Caco-2 (cell line): ENCODE results near the gene TMEM42. TPM values are rescaled to one million over a fixed set of nuclear protein-coding genes. Genes with fewer than 3 reads are reported as not detected.
"Not testable (repeated sequence)": the region's sequence is repeated elsewhere in the genome, so short reads cannot be mapped to it uniquely, and the experiment has no call there.

Experiments used
- BruUV-seq: library from RNA; stranded (reverse); fragments of 400-500 nt; replicated peaks from 2 replicates; lab custom pipeline; 2021; lab: Mats Ljungman, UMichigan
- CTCF ChIA-PET: fragments of 300-600 bp; sonication (Branson Sonifier 250); formaldehyde crosslinking; loops from one replicate; lab custom pipeline; 2022; ENCODE audit warnings: antibody characterized with exemption; lab: Charles Lee
- POLR2A ChIA-PET: fragments of 300-600 bp; sonication (Branson Sonifier 250); formaldehyde crosslinking; loops from one replicate; lab custom pipeline; 2022; ENCODE audit warnings: antibody characterized with exemption; lab: Charles Lee
- DNase-seq, 2 experiments: peaks; one replicate each; pipeline versions ENCODE4 v3.0.0 to v3.0.0-alpha.2; 2020 to 2022
- H3K27me3 ChIP-seq: replicated peaks from 2 replicates; pipeline ENCODE4 v1.6.0; 2011; ENCODE audit warnings: low read length; ENCODE audit not compliant: control insufficient read depth, insufficient read depth
- H3K36me3 ChIP-seq: 2 replicates; pipeline ENCODE4 v1.5.1; 2011; ENCODE audit warnings: low read length; ENCODE audit not compliant: control insufficient read depth, insufficient read depth
- H3K4me1 ChIP-seq: fragments of 250-450 bp; sonication (Bioruptor Pico); 2 replicates; pipeline ENCODE4 v1.5.1; 2020; ENCODE audit warnings: mild to moderate bottlenecking
- H3K4me3 ChIP-seq: 2 replicates; pipeline ENCODE4 v1.5.1; 2011; ENCODE audit warnings: low read depth, mild to moderate bottlenecking, control low read depth, low read length
- H3K9me3 ChIP-seq: fragments of 250-450 bp; sonication (Bioruptor Pico); 2 replicates; pipeline ENCODE4 v1.5.1; 2020; ENCODE audit warnings: mild to moderate bottlenecking, moderate library complexity
- H3K27ac Mint-ChIP-seq: one replicate; pipeline ENCODE4 v1.8.0; 2022; ENCODE audit warnings: mixed read lengths; ENCODE audit not compliant: unreplicated experiment
- H3K27me3 Mint-ChIP-seq: one replicate; pipeline ENCODE4 v1.8.0; 2022; ENCODE audit warnings: mixed read lengths; ENCODE audit not compliant: insufficient read depth, unreplicated experiment
- H3K36me3 Mint-ChIP-seq: one replicate; pipeline ENCODE4 v1.8.0; 2022; ENCODE audit warnings: mild to moderate bottlenecking, mixed read lengths; ENCODE audit not compliant: insufficient read depth, unreplicated experiment
- H3K4me1 Mint-ChIP-seq: one replicate; pipeline ENCODE4 v1.8.0; 2022; ENCODE audit warnings: low read depth, mixed read lengths; ENCODE audit not compliant: unreplicated experiment
- H3K4me3 Mint-ChIP-seq: one replicate; pipeline ENCODE4 v1.8.0; 2022; ENCODE audit warnings: mild to moderate bottlenecking, moderate library complexity, mixed read lengths; ENCODE audit not compliant: unreplicated experiment
- H3K9me3 Mint-ChIP-seq: one replicate; pipeline ENCODE4 v1.8.0; 2022; ENCODE audit warnings: mixed read lengths; ENCODE audit not compliant: unreplicated experiment
- CTCF ChIP-seq, 2 experiments: fragments of 200-600 bp in 1 of 2; IDR thresholded peaks; 1 replicate in 1 of 2; 2 replicates in 1 of 2; pipeline versions ENCODE4 v1.5.1 to v1.8.0; 2011 to 2022; ENCODE audit warnings: antibody characterized with exemption in 1 of 2, control low read depth in 1 of 2, inconsistent platforms in 1 of 2, low read depth in 1 of 2, low read length in 1 of 2, mild to moderate bottlenecking in 1 of 2, moderate library complexity in 1 of 2; ENCODE audit not compliant: insufficient read depth in 1 of 2, severe bottlenecking in 1 of 2, unreplicated experiment in 1 of 2
- intact Hi-C: fragments of 100-400 bp; cut with micrococcal nuclease; formaldehyde crosslinking; loops from one replicate; pipeline ENCODE4 v1.10.0; 2022; ENCODE audit not compliant: unreplicated experiment
- total RNA-seq: library from RNA; stranded (reverse); gene quantifications from 2 replicates; pipeline ENCODE4 v1.2.3, GENCODE V29; 2022

TMEM42 gene
- total RNA-seq, 1 experiment from 2014 or later = 8.8 TPM

GRCh38 chr3:44845528-44846520 is 15.9 kb upstream of the TMEM42 start:
- intact Hi-C loops = no loop called here
- Histone ChIP-seq H3K4me1 (peaks cover 7% of the 10 kb centered on the region; the same call in 1 of the 2 replicates), H3K27me3 (no peaks in the 10 kb centered on the region), H3K36me3 (peaks cover 1% of the 10 kb centered on the region; the same call in 1 of the 2 replicates), H3K9me3 (no peaks in the 10 kb centered on the region), H3K4me3 (no peak overlapping the region)
- ChIA-PET CTCF (no interaction called here), POLR2A (no interaction called here)
- Mint-ChIP-seq H3K36me3 (peaks cover 15% of the 10 kb centered on the region), H3K27me3 (no peaks in the 10 kb centered on the region), H3K27ac (no peak overlapping the region), H3K4me1 (no peaks in the 10 kb centered on the region), H3K9me3 (no peaks in the 10 kb centered on the region), H3K4me3 (no peak overlapping the region)
- no peak for TF ChIP-seq CTCF (IDR thresholded peaks at IDR 0.05; ENCODE audit: insufficient read depth in 1 of 2, low read depth in 1 of 2, low read length in 1 of 2, severe bottlenecking in 1 of 2, unreplicated experiment in 1 of 2)
- no TSS peak for BruUV-seq
- no peak for DNase-seq

- H3K9me3 ChIP-seq = no peaks in the 10 kb centered on the region
- BruUV-seq = no TSS peak
- Mint-ChIP-seq H3K36me3 (peaks cover 23% of the 10 kb centered on the region), H3K4me1 (no peaks in the 10 kb centered on the region), H3K9me3 (peaks cover 9% of the 10 kb centered on the region), H3K4me3 (no peak overlapping the region), H3K27ac (no peak overlapping the region), H3K27me3 (no peaks in the 10 kb centered on the region)
- intact Hi-C loops = no loop called here
- CTCF ChIA-PET = no interaction called here
- TF ChIP-seq CTCF (IDR thresholded peaks at IDR 0.05; ENCODE audit: insufficient read depth in 1 of 2, low read depth in 1 of 2, low read length in 1 of 2, severe bottlenecking in 1 of 2, unreplicated experiment in 1 of 2) = no peak
- DNase-seq = no peak
- POLR2A ChIA-PET = no interaction called here
- no peaks in the 10 kb centered on the region for H3K27me3 ChIP-seq
- no peak overlapping the region for H3K4me3 ChIP-seq
- H3K4me1 ChIP-seq = peaks cover 7% of the 10 kb centered on the region; the same call in 1 of the 2 replicates
- no peaks in the 10 kb centered on the region for H3K36me3 ChIP-seq
Measured at GRCh38 chr3:44848634-44849033, 13.1 kb upstream of the TMEM42 start.

- BruUV-seq = not testable (repeated sequence)
Measured at GRCh38 chr3:44856663-44857062, 5.0 kb upstream of the TMEM42 start.

More at GRCh38 chr3:44856663-44857062, 5.0 kb upstream of the TMEM42 start:
- H3K27ac Mint-ChIP-seq, H3K36me3 ChIP-seq, intact Hi-C loops, H3K4me3 ChIP-seq, H3K4me3 Mint-ChIP-seq, H3K4me1 ChIP-seq, H3K27me3 ChIP-seq, H3K9me3 ChIP-seq, H3K9me3 Mint-ChIP-seq, H3K27me3 Mint-ChIP-seq, POLR2A ChIA-PET, DNase-seq, H3K4me1 Mint-ChIP-seq, CTCF ChIA-PET: not testable (repeated sequence)
- H3K36me3 Mint-ChIP-seq = peaks cover 22% of the 10 kb centered on the region
